ENCODE results near the gene PHLDB1. TPM values are rescaled to one million over a fixed set of nuclear protein-coding genes. Genes with fewer than 3 reads are reported as not detected.

The PHLDB1 gene
- total RNA-seq, 1 experiment from 2014 or later, result 122 TPM

- no peaks in the 10 kb centered on the region for H3K36me3 ChIP-seq (ENCODE audit: low read depth)
- H3K9me3 ChIP-seq (ENCODE audit: insufficient read depth, low read depth), result no peaks in the 10 kb centered on the region
- intact Hi-C loops (cut with micrococcal nuclease; ENCODE audit: unreplicated experiment), result loop anchor here (5.0 kb wide), 1 partner anchor 34 kb away; no protein-coding TSS in a partner anchor
- no peaks in the 10 kb centered on the region for H3K9me2 ChIP-seq (ENCODE audit: insufficient read depth)
- peaks cover 13% of the 10 kb centered on the region; the same call in 1 of the 2 replicates for H3K27me3 ChIP-seq (ENCODE audit: insufficient read depth, low read depth)
- TF ChIP-seq, protein P1, sequence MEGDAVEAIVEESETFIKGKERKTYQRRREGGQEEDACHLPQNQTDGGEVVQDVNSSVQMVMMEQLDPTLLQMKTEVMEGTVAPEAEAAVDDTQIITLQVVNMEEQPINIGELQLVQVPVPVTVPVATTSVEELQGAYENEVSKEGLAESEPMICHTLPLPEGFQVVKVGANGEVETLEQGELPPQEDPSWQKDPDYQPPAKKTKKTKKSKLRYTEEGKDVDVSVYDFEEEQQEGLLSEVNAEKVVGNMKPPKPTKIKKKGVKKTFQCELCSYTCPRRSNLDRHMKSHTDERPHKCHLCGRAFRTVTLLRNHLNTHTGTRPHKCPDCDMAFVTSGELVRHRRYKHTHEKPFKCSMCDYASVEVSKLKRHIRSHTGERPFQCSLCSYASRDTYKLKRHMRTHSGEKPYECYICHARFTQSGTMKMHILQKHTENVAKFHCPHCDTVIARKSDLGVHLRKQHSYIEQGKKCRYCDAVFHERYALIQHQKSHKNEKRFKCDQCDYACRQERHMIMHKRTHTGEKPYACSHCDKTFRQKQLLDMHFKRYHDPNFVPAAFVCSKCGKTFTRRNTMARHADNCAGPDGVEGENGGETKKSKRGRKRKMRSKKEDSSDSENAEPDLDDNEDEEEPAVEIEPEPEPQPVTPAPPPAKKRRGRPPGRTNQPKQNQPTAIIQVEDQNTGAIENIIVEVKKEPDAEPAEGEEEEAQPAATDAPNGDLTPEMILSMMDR (conservative IDR thresholded peaks at IDR 0.05), result no peak
- no peak for TF ChIP-seq EZH2 (IDR thresholded peaks at IDR 0.05; ENCODE audit: low read depth)
- H2AFZ ChIP-seq, result peak overlapping the region; percentile 74
- peaks cover 24% of the 10 kb centered on the region; the same call in 1 of the 2 replicates for H3F3A ChIP-seq (ENCODE audit: insufficient read depth, low read depth)
- BruUV-seq (replicated peaks), result no TSS peak
- ChIA-PET CTCF (interaction anchor here (2.0 kb wide), 1 partner anchor 14 kb away, joined by 12 read pairs; no protein-coding TSS in a partner anchor), POLR2A (ENCODE audit: unreplicated experiment) (interaction anchor here (0.7 to 2.8 kb wide), 2 partner anchors 11 to 330 kb away, joined by 4 to 31 read pairs; no protein-coding TSS in a partner anchor)
- H3K4me2 ChIP-seq, result peak overlapping the region; percentile 86
- no peak overlapping the region for H3K27ac ChIP-seq
- H4K20me1 ChIP-seq (ENCODE audit: insufficient read depth), result no peaks in the 10 kb centered on the region
- H3K79me2 ChIP-seq (ENCODE audit: low read depth), result no peaks in the 10 kb centered on the region
- peak in 1 of 2 experiments; percentile 33 for DNase-seq
- peak overlapping the region; percentile 70 for H3K4me3 ChIP-seq
- peaks cover 6% of the 10 kb centered on the region; the same call in 1 of the 2 replicates for H3K4me1 ChIP-seq (replicated peaks; ENCODE audit: insufficient read depth)
These were observed 1.2 kb downstream of the PHLDB1 start for GRCh38 chr11:118608360-118609227.

GRCh38 chr11:118609380-118610224, 2.2 kb downstream of the PHLDB1 start:
- DNase-seq, result no peak
- TF ChIP-seq, protein P1 (conservative IDR thresholded peaks at IDR 0.05), result no peak
- no peak for TF ChIP-seq EZH2 (IDR thresholded peaks at IDR 0.05; ENCODE audit: low read depth)
- H3K9me2 ChIP-seq (ENCODE audit: insufficient read depth), result no peaks in the 10 kb centered on the region
- H3F3A ChIP-seq (ENCODE audit: insufficient read depth, low read depth), result peaks cover 14% of the 10 kb centered on the region; the same call in 1 of the 2 replicates
- intact Hi-C loops (cut with micrococcal nuclease; ENCODE audit: unreplicated experiment), result loop anchor here (5.0 kb wide), 1 partner anchor 33 kb away; no protein-coding TSS in a partner anchor
- H3K9me3 ChIP-seq (ENCODE audit: insufficient read depth, low read depth), result no peaks in the 10 kb centered on the region
- no peak overlapping the region for H3K27ac ChIP-seq
- H3K4me1 ChIP-seq (replicated peaks; ENCODE audit: insufficient read depth), result peaks cover 11% of the 10 kb centered on the region
- no peak overlapping the region for H3K4me3 ChIP-seq
- ChIA-PET CTCF (interaction anchor here (2.0 kb wide), 1 partner anchor 13 kb away, joined by 12 read pairs; no protein-coding TSS in a partner anchor), POLR2A (ENCODE audit: unreplicated experiment) (interaction anchor here (2.8 kb wide), 1 partner anchor 10 kb away, joined by 31 read pairs; no protein-coding TSS in a partner anchor)
- H4K20me1 ChIP-seq (ENCODE audit: insufficient read depth), result no peaks in the 10 kb centered on the region
- no peaks in the 10 kb centered on the region for H3K79me2 ChIP-seq (ENCODE audit: low read depth)
- H3K27me3 ChIP-seq (ENCODE audit: insufficient read depth, low read depth), result peaks cover 13% of the 10 kb centered on the region; the same call in 1 of the 2 replicates
- H3K4me2 ChIP-seq, result no peak overlapping the region
- BruUV-seq (replicated peaks), result no TSS peak
- no peaks in the 10 kb centered on the region for H3K36me3 ChIP-seq (ENCODE audit: low read depth)
- no peak overlapping the region for H2AFZ ChIP-seq

- peaks cover 13% of the 10 kb centered on the region; the same call in 1 of the 2 replicates for H3K27me3 ChIP-seq (ENCODE audit: insufficient read depth, low read depth)
- no TSS peak for BruUV-seq (replicated peaks)
- DNase-seq, result no peak
- no peak for TF ChIP-seq EZH2 (IDR thresholded peaks at IDR 0.05; ENCODE audit: low read depth)
- TF ChIP-seq, protein P1 (conservative IDR thresholded peaks at IDR 0.05), result no peak
- no peaks in the 10 kb centered on the region for H3K9me3 ChIP-seq (ENCODE audit: insufficient read depth, low read depth)
- ChIA-PET POLR2A (ENCODE audit: unreplicated experiment) (no interaction called here), CTCF (no interaction called here)
- H3K36me3 ChIP-seq (ENCODE audit: low read depth), result no peaks in the 10 kb centered on the region
- H2AFZ ChIP-seq, result no peak overlapping the region
- no peaks in the 10 kb centered on the region for H3K79me2 ChIP-seq (ENCODE audit: low read depth)
- H3K4me2 ChIP-seq, result no peak overlapping the region
- H3F3A ChIP-seq (ENCODE audit: insufficient read depth, low read depth), result peaks cover 14% of the 10 kb centered on the region; the same call in 1 of the 2 replicates
- intact Hi-C loops (cut with micrococcal nuclease; ENCODE audit: unreplicated experiment), result no loop called here
- H3K27ac ChIP-seq, result no peak overlapping the region
- peaks cover 18% of the 10 kb centered on the region for H3K4me1 ChIP-seq (replicated peaks; ENCODE audit: insufficient read depth)
- H4K20me1 ChIP-seq (ENCODE audit: insufficient read depth), result no peaks in the 10 kb centered on the region
- H3K4me3 ChIP-seq, result no peak overlapping the region
- no peaks in the 10 kb centered on the region for H3K9me2 ChIP-seq (ENCODE audit: insufficient read depth)
These were observed 2.9 kb downstream of the PHLDB1 start for GRCh38 chr11:118610225-118610772.

All from PC-9 (cell line).